Stromal cell of bone marrow (primary cell): ENCODE measurements around the gene SLC22A31.
A peak's percentile ranks its signal among the peaks of the same experiment; 100 is the strongest.
"Not testable (repeated sequence)": the region's sequence is repeated elsewhere in the genome, so short reads cannot be mapped to it uniquely, and the experiment has no call there.

Source experiments
- DNase-seq: peaks from one replicate; pipeline ENCODE4 v3.0.0-alpha.2; 2012; ENCODE audit warnings: low read depth

SLC22A31 gene

DNA sequence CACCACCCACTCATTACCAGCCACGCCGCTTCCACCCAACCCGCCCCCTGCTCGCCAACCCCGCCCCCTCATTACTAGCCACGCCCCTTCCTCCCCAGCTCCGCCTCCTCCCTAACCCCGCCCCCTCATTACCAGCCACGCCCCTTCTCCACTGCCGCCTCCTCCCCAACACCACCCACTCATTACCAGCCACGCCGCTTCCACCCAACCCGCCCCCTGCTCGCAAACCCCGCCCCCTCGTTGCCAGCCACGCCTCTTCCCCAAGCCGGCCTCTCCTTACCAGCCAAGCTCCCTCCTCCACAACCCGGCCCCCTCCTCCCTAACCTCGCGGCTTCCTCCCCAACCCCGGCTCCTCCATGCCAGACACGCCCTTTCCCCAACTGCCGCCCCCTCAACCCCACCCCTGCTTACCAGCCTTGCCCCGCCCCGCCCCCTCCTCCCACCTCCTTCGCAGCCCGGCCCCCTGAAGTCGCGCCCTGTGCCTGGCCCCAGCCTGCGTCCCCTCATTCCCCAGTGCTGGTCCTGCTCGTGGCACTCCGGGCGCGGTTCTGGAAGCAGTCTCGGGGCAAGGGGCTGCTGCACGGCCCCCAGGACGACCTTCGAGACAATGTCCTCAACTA, 7.3 kb downstream of the SLC22A31 start:
- no peak for DNase-seq

DNA sequence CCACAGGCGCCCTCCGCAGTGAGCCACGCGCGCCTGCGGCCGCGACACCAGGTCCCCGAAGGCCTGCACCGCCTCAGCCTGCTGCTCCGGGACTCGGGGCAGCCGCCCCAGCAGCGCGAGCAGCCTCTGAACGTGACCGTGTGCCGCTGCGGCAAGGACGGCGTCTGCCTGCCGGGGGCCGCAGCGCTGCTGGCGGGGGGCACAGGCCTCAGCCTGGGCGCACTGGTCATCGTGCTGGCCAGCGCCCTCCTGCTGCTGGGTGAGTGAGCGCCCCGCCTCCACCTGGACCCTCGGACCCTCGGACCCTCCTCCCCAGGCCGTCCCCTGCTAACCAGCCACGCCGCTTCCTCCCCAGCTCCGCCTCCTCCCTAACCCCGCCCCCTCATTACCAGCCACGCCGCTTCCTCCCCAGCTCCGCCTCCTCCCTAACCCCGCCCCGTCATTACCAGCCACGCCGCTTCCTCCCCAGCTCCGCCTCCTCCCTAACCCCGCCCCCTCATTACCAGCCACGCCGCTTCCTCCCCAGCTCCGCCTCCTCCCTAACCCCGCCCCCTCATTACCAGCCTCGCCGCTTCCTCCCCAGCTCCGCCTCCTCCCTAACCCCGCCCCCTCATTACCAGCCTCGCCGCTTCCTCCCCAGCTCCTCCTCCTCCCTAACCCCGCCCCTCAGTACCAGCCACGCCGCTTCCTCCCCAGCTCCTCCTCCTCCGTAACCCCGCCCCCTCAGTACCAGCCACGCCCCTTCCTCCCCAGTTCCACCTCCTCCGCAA, 8.0 kb downstream of the SLC22A31 start:
- peak; percentile 49 for DNase-seq

DNA sequence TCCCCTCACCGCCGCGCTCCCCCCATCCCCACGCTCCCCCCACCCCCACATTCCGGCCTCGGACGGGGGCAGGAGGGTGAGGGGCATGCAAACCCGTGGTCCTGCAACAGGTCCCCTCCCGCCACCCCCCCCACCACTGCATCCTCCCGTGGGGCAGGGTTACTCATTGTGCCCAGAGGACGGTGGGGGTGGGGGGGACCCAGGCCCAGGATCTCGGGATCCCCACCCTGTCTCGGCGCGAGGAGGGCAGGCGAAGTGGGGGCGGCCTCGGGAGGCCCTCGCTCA, 8.5 kb downstream of the SLC22A31 start:
- no peak for DNase-seq

GRCh38 chr16:89191033-89191900, 9.1 kb downstream of the SLC22A31 start:
- DNase-seq = no peak

DNA sequence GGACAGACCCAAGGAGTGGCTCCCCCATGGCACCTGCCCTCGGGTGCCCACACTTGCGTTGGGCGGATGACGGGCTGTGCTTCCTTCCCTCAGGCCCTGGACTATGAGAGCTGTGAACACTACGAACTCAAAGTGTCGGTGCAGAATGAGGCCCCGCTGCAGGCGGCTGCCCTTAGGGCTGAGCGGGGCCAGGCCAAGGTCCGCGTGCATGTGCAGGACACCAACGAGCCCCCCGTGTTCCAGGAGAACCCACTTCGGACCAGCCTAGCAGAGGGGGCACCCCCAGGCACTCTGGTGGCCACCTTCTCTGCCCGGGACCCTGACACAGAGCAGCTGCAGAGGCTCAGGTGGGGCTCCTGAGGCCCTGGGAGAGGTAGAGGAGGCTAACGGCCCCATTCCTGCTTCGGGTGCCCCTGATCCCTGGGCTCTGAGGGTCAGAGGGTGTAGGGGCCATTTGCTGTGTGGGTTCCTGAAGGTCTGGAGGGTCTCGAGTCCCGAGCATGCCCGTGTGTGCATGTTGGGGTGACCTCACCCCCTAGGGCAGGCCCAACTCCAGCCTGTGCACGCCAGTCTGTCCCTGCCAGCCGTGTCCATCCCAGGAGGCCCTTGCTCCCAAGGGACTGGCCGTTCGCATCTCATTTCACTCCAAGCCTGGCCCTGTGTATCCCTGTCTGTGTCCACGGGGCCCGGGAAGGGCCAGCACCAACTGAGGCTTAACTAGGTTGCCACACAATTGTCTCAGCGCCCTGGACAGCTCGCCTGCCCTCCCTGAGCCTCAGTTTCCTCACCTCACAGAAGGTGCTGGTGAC, 10.0 kb downstream of the SLC22A31 start:
- no peak for DNase-seq

DNA sequence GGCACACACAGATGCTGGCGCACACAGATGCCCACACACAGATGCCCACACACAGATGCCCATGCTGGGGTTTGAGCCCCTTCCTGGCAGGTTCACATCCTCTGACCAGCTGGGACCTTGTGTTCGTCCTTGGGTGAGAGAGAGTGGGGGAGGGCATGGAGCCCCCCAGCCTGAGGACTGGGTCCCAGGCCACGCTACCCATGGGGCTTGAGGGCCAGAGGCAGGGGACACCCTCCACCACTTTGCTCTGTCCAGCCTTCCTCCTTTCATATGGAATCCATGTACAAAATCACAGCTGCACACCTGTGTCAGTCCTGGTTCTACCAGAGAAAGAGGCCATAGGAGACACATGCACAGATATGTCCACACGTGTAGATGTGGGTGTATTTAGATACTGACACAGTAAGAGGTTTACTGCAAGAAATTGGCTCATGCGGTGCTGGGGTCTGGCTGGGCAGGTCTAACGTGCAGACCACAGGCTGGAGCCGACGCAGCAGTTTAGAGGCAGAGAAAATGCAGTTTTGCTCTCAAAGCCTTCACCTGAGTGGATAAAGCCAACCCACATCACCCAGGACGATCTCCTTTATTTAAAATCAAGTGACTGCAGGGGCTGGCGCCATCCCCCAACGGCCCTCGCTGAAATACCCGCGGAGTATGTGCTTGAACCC, 10.8 kb downstream of the SLC22A31 start:
- no peak for DNase-seq

DNA sequence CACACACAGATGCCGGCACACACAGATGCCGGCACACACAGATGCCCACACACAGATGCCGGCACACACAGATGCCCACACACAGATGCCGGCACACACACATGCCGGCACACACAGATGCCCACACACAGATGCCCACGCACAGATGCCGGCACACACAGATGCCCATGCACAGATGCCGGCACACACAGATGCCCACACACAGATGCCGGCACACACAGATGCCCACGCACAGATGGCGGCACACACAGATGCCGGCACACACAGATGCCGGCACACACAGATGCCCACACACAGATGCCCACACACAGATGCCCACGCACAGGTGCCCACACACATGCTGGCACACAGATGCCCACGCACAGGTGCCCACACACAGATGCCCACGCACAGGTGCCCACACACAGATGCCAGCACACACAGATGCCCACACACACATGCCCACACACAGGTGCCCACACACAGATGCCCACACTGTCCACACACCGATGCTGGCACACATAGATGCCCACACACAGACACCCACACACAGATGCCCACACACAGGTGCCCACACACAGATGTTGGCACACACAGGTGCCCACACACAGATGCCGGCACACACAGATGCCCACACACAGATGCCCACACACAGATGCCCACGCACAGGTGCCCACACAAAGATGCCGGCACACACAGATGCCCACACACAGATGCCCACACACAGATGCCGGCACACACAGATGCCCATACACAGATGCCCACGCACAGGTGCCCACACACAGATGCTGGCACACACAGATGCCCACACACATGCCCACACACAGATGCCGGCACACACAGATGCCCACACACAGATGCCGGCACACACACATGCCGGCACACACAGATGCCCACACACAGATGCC, 11.6 kb downstream of the SLC22A31 start:
- DNase-seq = not testable (repeated sequence)

DNA sequence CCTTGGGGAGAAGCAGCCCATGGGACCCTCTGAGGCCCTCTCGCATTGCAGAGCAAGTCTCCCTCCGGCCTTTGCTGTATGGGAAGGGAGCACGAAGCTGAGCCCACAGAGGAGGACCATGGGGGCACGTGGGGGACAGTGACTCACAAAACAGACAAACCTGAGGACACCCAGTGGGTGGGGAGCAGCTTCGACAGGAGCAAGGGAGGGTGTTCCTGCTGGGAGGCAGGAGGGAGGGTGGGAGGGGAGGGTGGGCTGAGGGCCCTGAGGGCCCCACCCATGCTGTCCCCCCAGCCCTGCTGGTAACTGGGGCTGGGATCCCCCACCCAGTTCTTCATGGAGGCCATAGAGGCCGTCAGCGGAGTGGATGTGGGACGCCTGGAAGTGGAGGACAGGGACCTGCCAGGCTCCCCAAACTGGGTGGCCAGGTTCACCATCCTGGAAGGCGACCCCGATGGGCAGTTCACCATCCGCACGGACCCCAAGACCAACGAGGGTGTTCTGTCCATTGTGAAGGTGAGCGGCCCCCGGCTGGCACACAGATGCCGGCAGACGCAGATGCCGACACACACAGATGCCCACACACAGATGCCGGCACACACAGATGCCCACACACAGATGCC, 12.5 kb downstream of the SLC22A31 start:
- no peak for DNase-seq

DNA sequence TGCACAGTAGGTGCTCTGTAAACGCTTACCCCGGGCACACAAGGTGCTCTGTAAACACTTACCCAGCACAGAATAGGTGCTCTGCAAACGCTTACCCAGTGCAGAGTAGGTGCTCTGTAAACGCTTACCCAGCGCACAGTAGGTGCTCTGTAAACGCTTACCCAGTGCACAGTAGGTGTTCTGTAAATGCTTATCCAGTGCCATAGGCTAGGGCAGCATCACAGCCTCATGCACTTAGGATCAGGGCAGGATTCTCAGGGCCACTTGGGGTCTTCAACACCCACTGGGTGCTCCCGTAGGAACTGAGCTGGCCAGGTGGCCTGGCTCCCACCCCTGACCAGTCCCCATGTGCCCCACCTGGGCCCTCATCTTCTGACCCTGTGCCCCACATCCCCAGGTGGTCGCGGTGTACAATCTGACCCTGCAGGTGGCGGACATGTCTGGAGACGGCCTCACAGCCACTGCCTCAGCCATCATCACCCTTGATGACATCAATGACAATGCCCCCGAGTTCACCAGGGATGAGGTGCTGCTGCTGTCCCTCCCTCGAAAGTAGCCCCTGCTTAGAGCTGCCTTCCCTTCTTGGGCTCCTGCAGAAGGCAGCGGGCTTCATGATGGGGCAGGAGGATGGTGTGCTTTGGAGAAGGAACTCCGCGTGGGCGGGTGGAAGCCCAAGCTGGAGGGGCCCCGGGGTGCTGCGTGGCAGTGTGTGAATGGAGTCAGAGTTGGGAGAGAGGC, 13.1 kb downstream of the SLC22A31 start:
- no peak for DNase-seq

DNA sequence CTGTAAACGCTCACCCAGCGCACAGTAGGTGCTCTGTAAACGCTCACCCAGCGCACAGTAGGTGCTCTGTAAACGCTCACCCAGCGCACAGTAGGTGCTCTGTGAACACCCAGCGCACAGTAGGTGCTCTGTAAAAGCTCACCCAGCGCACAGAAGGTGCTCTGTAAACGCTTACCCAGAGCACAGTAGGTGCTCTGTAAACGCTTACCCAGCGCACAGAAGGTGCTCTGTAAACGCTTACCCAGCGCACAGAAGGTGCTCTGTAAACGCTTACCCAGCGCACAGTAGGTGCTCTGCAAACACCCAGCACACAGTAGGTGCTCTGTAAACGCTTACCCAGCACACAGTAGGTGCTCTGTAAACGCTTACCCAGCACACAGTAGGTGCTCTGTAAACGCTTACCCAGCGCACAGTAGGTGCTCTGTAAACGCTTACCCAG, 13.7 kb downstream of the SLC22A31 start:
- DNase-seq = not testable (repeated sequence)

DNA sequence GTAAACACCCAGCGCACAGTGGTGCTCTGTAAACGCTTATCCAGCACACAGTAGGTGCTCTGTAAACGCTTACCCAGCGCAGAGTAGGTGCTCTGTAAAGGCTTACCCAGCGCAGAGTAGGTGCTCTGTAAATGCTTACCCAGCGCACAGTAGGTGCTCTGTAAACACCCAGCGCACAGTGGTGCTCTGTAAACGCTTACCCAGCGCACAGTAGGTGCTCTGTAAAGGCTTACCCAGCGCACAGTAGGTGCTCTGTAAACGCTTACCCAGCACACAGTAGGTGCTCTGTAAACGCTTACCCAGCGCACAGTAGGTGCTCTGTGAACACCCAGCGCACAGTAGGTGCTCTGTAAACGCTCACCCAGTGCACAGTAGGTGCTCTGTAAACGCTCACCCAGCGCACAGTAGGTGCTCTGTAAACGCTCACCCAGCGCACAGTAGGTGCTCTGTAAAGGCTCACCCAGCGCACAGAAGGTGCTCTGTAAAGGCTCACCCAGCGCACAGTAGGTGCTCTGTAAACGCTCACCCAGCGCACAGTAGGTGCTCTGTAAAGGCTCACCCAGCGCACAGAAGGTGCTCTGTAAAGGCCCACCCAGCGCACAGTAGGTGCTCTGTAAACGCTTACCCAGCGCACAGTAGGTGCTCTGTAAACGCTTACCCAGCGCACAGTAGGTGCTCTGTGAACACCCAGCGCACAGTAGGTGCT, 14.3 kb downstream of the SLC22A31 start:
- not testable (repeated sequence) for DNase-seq

- DNase-seq = no peak
Observed at GRCh38 chr16:89184933-89185794, 15.2 kb downstream of the SLC22A31 start.

DNA sequence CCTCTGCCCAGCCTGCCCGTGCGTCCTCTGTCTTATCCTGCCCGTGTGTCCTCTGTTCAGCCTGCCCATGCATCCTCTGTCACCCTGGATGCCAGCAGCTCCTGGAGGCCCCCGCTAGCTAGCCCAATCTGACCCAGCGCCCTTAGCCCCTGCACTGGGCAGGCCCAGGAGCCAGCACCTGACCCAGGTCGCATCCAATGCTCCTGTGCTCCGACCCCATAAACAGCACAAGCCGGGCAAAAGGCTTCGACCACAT, 15.7 kb downstream of the SLC22A31 start:
- DNase-seq = no peak

DNA sequence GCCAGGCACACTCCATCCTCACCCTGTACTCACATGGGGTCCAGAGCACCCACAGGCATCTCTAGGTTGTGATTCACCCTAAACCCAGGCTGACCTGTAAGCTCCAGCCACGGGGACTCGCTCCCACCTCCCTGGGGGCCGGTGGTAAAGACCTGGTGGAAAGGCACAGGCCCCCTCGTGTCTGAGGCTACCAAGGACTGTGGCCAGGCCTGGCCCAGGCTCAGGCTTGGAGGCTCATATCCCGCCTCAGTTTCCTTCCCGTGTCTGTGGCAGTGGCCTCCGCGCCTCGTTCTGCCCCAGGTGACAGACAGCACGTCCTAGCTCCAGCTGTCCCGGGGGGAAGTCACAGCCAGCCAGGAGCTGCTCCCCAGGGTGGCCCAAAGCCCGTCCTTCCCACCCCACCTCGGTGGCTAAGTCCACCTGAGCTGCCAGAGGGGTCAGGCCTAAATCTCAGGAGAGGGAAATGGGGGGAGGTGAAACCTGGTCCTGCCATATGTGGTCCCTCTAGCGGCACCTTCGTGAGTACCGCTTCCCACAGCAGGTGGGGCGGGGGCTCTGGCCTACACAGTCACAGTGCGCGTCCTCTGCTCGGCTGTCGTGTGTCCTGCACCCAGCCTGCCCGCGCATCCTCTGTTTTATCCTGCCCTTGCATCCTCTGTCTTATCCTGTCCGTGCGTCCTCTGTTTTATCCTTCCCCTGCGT, 16.2 kb downstream of the SLC22A31 start:
- no peak for DNase-seq

DNA sequence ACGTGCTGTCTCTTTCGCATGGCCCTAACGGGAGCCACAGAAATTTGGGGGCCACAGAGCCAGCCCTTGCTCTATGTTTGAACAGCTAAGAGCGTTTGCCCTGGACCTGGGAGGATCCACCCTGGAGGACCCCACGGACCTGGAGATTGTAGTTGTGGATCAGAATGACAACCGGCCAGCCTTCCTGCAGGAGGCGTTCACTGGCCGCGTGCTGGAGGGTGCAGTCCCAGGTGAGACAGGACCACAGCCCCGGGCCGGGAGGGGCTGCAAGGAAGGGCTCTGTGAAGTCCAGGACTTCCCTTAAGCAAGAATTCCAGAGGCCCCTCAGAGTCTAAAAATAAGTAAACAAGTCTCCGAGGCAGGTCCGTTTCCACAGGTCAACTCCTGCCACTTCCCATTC, 16.9 kb downstream of the SLC22A31 start:
- DNase-seq = no peak

DNA sequence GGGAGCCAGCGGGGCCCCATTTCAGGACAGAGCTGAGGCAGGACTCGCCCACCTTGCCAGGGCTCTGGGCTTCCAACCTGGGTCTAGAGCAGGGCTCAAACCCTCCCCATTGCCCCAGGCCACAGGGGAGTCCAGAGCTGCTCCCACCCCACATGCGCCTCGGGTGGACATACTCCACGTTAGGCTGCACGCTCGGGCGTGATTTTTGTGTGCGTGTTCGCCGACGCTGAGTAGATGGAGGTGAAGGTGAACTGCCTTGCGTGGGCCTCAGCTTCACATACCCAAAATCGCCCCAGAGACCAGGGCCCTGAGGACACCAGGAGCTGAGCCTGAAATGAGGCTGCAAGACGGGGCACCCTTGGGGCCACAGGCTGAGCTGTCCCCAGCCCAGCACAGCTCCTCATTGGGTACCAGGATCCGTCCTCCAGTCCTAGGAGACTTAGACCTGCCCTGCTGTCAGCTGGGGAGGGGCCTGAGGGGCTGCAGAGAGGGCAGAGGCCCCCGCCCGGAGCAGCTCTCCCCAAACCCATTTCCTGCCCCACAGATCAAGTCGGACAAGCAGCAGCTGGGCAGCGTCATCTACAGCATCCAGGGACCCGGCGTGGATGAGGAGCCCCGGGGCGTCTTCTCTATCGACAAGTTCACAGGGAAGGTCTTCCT, 20.6 kb downstream of the SLC22A31 start:
- DNase-seq = no peak

DNA sequence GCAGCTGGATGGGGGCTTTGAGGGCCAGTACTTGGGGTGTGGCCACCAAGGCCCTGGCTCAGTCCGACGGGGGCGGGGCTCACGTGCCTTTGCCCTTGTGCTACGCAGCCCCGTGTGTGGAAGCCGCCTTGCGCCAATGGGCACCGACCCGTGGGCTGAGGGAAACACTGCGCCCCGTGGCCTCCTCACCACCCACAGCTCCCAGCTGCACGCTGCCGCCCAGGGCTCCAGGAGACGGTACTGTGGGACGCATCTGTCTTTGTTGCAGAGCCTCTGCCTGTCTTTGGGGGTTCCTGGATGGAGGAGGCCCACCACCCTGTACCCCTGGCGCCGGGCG, 21.2 kb downstream of the SLC22A31 start:
- no peak for DNase-seq
